Gastrocnemius medialis (tissue), 4 donors: ENCODE data around the gene DOK3. TPM values are rescaled to one million over a fixed set of nuclear protein-coding genes. Genes with fewer than 3 reads are reported as not detected.

Experiments
- ATAC-seq, 2 donors: fragments of 150-250 bp; one replicate each; pipeline ENCODE4 v1.9.1; 2016
- DNase-seq, 2 donors: peaks; one replicate each; pipeline ENCODE4 v3.0.0-alpha.2; 2019
- H3K27ac ChIP-seq, 4 donors: fragments of 200-600 bp; sonication (generic); 1 replicate in 1 of 4; 2 replicates in 3 of 4; pipeline ENCODE4 v1.5.1; 2016 to 2018; ENCODE audit warnings: mild to moderate bottlenecking in 2 of 4, moderate library complexity in 1 of 4
- H3K27me3 ChIP-seq, 3 donors: fragments of 200-600 bp; sonication (generic) in 2 of 3; 1 replicate in 1 of 3; 2 replicates in 2 of 3; pipeline versions ENCODE4 v1.5.1 to v1.6.0; 2016 to 2019; ENCODE audit warnings: mild to moderate bottlenecking in 1 of 3, moderate library complexity in 1 of 3
- H3K36me3 ChIP-seq, 2 donors: fragments of 200-600 bp; sonication (generic) in 1 of 2; one replicate each; pipeline ENCODE4 v1.5.1; 2017 to 2018
- H3K4me1 ChIP-seq, 2 donors: fragments of 200-600 bp; sonication (generic) in 1 of 2; one replicate each; pipeline ENCODE4 v1.5.1; 2016 to 2017; ENCODE audit warnings: mild to moderate bottlenecking in 2 of 2
- H3K4me3 ChIP-seq, 4 donors: fragments of 200-600 bp; sonication (generic) in 3 of 4; 1 replicate in 1 of 4; 2 replicates in 3 of 4; pipeline ENCODE4 v1.5.1; 2016 to 2019; ENCODE audit warnings: mild to moderate bottlenecking in 2 of 4
- H3K9me3 ChIP-seq, 3 donors: fragments of 200-600 bp; sonication (generic) in 2 of 3; 1 replicate in 1 of 3; 2 replicates in 2 of 3; pipeline ENCODE4 v1.5.1; 2016 to 2019
- CTCF ChIP-seq, 5 experiments: fragments of 450-650 bp in 3 of 5; fragments of 200-600 bp in 2 of 5; sonication (generic) in 2 of 5; IDR thresholded peaks in 4 of 5; conservative IDR thresholded peaks in 1 of 5; 1 replicate in 4 of 5; 2 replicates in 1 of 5; pipeline ENCODE4 v1.5.1; 2016 to 2019; ENCODE audit warnings: antibody characterized with exemption in 5 of 5, mild to moderate bottlenecking in 3 of 5, moderate library complexity in 3 of 5
- POLR2A ChIP-seq, 2 donors: fragments of 450-650 bp; IDR thresholded peaks; one replicate each; pipeline ENCODE4 v1.6.1; 2017; ENCODE audit warnings: antibody characterized with exemption in 2 of 2, mild to moderate bottlenecking in 2 of 2, moderate library complexity in 2 of 2
- in situ Hi-C, 4 donors: fragments of 200-750 bp; cut with MboI; loops; one replicate each; pipeline versions ENCODE4 v1.15.0 to v1.8.0; 2017; ENCODE audit warnings: low sequenced_read_pairs in 4 of 4
- intact Hi-C: fragments of 100-400 bp; cut with DNase I; formaldehyde crosslinking; loops from one replicate; pipeline ENCODE4 v1.15.1; 2023; ENCODE audit warnings: low total_unique reads
- total RNA-seq, 4 donors: library from RNA; depleted of rRNA; stranded (reverse); fragments of >200 nt; gene quantifications; one replicate each; pipeline versions ENCODE4 v1.1.0 to v1.2.3, GENCODE V29; 2016

The DOK3 gene
- total RNA-seq, 4 donors from 2014 or later, result 2.1 to 5.1 (median 2.9) TPM

- intact Hi-C loops (loop anchor here (1.0 to 10.0 kb wide), 4 partner anchors 28 to 339 kb away; partner anchors contain the start of gene GRK6), in situ Hi-C loops (loop anchor here in 1 of 4 donors (10.0 kb wide), 1 partner anchor 49 kb away; the partner anchor contains the start of genes F12 and PFN3)
- Histone ChIP-seq H3K4me3 (peak overlapping the region; percentile 55 to 93 (median 73)), H3K9me3 (no peaks in the 10 kb centered on the region), H3K36me3 (no peaks in the 10 kb centered on the region), H3K27ac (peak overlapping the region in 1 of 4 donors; percentile 67), H3K4me1 (peaks cover 9 to 25% of the 10 kb centered on the region in 2 donors), H3K27me3 (peaks cover 4 to 14% (median 12%) of the 10 kb centered on the region in 3 donors)
- TF ChIP-seq POLR2A (IDR thresholded peaks at IDR 0.05) (no peak), CTCF (IDR thresholded peaks at IDR 0.05 in 4 of 5, conservative IDR thresholded peaks at IDR 0.05 in 1 of 5) (no peak)
- no peak for ATAC-seq
- DNase-seq, result no peak
These were observed 55.7 kb downstream of the DOK3 start for GRCh38 chr5:177453852-177454396.

GRCh38 chr5:177452688-177453638 lies 56.7 kb downstream of the DOK3 start:
- H3K9me3 ChIP-seq, result no peaks in the 10 kb centered on the region
- ATAC-seq (no peak), DNase-seq (no peak)
- H3K4me1 ChIP-seq, result peaks cover 10 to 26% of the 10 kb centered on the region in 2 donors
- peaks cover 12 to 24% (median 14%) of the 10 kb centered on the region in 3 donors for H3K27me3 ChIP-seq
- H3K27ac ChIP-seq, result no peak overlapping the region
- no peak for TF ChIP-seq POLR2A (IDR thresholded peaks at IDR 0.05)
- no peak overlapping the region for H3K4me3 ChIP-seq
- in situ Hi-C loops (loop anchor here in 1 of 4 donors (10.0 kb wide), 1 partner anchor 48 kb away; the partner anchor contains the start of genes F12 and PFN3), intact Hi-C loops (loop anchor here (10.0 kb wide), 1 partner anchor 338 kb away; no protein-coding TSS in a partner anchor)
- H3K36me3 ChIP-seq, result no peaks in the 10 kb centered on the region

Other genes with a start within 250 kb of the DOK3 start
- gene RAB24, start 206.1 kb downstream of the DOK3 start, total RNA-seq, result 10 to 100 TPM; 11.4 to 22.8 (median 14.5) TPM
- gene PRELID1, start 206.0 kb downstream of the DOK3 start, total RNA-seq, result 10 to 100 TPM; 13.4 to 45.8 (median 28.2) TPM
- gene MXD3, start 197.9 kb downstream of the DOK3 start, total RNA-seq, result 1 to 10 TPM in 3 of 4 donors, under 1 TPM in 1; 0.90 to 7.8 (median 3.5) TPM
- 100 to 1,000 TPM in 1 of 4 donors, 10 to 100 TPM in 3; 70.2 to 109 (median 86.6) TPM for gene LMAN2, start 158.2 kb downstream of the DOK3 start, total RNA-seq
- gene RGS14, start 151.9 kb downstream of the DOK3 start, total RNA-seq, result 10 to 100 TPM in 1 of 4 donors, 1 to 10 TPM in 3; 1.6 to 25.9 (median 5.0) TPM
- not detected for gene SLC34A1, start 125.4 kb downstream of the DOK3 start, total RNA-seq
- not detected for gene PFN3, start 109.2 kb downstream of the DOK3 start, total RNA-seq
- 1 to 10 TPM in 1 of 4 donors, under 1 TPM in 2, not detected in 1; 0.36 to 1.2 (median 0.95) TPM for gene F12, start 100.3 kb downstream of the DOK3 start, total RNA-seq
- 10 to 100 TPM; 12.7 to 40.5 (median 32.2) TPM for gene GRK6, start 83.2 kb downstream of the DOK3 start, total RNA-seq
- gene PRR7, start 63.0 kb downstream of the DOK3 start, total RNA-seq, result 1 to 10 TPM in 2 of 4 donors, under 1 TPM in 1, not detected in 1; 0.63 to 2.0 (median 1.4) TPM
- 10 to 100 TPM; 16.3 to 27.5 (median 23.2) TPM for gene DBN1, start 36.2 kb downstream of the DOK3 start, total RNA-seq
- gene PDLIM7, start 12.2 kb downstream of the DOK3 start, total RNA-seq, result 100 to 1,000 TPM; 132 to 244 (median 220) TPM
- gene DDX41, start 7.1 kb upstream of the DOK3 start, total RNA-seq, result 100 to 1,000 TPM in 1 of 4 donors, 10 to 100 TPM in 3; 47.1 to 105 (median 62.3) TPM
- gene FAM193B, start 44.7 kb upstream of the DOK3 start, total RNA-seq, result 10 to 100 TPM; 13.2 to 21.3 (median 16.6) TPM
- 10 to 100 TPM; 24.3 to 67.2 (median 37.3) TPM for gene TMED9, start 82.4 kb upstream of the DOK3 start, total RNA-seq
- gene B4GALT7, start 90.3 kb upstream of the DOK3 start, total RNA-seq, result 10 to 100 TPM; 11.9 to 24.8 (median 16.2) TPM